H1 (cell line): ENCODE results near the gene METTL21A.

ENCODE experiments used
- CREB1 ChIP-seq: IDR thresholded peaks from 2 replicates; pipeline ENCODE4 v1.6.1; 2012; ENCODE audit warnings: inconsistent platforms
- EZH2 ChIP-seq: fragments of 200-600 bp; sonication (generic); IDR thresholded peaks from 2 replicates; pipeline ENCODE4 v1.7.1; 2012; ENCODE audit warnings: low read depth, mild to moderate bottlenecking, moderate library complexity, low read length, inconsistent platforms; ENCODE audit not compliant: severe bottlenecking
- JUN ChIP-seq: IDR thresholded peaks from 2 replicates; pipeline ENCODE4 v1.6.1; 2011; ENCODE audit warnings: low read depth, mild to moderate bottlenecking, improper control_type of control experiment, low read length
- POLR2A ChIP-seq, 2 experiments: IDR thresholded peaks; 1 replicate in 1 of 2; 2 replicates in 1 of 2; pipeline ENCODE4 v1.6.1; 2011; ENCODE audit warnings: low read depth in 2 of 2, low read length in 2 of 2, mild to moderate bottlenecking in 2 of 2; ENCODE audit errors: control extremely low read depth in 1 of 2
- RBBP5 ChIP-seq: IDR thresholded peaks from 2 replicates; pipeline ENCODE4 v1.7.1; 2012; ENCODE audit warnings: low read depth, mild to moderate bottlenecking, inconsistent platforms, low read length, moderate library complexity, borderline replicate concordance
- TF ChIP-seq, protein P1 (sequence below), 3 experiments: IDR thresholded peaks; 1 replicate in 2 of 3; 2 replicates in 1 of 3; pipeline versions ENCODE4 v1.5.1 to v1.6.1; 2011; ENCODE audit warnings: low read length in 3 of 3, mild to moderate bottlenecking in 3 of 3, inconsistent platforms in 2 of 3, low read depth in 1 of 3, moderate library complexity in 1 of 3; ENCODE audit not compliant: insufficient read depth in 1 of 3; ENCODE audit errors: control extremely low read depth in 1 of 3

DNA sequence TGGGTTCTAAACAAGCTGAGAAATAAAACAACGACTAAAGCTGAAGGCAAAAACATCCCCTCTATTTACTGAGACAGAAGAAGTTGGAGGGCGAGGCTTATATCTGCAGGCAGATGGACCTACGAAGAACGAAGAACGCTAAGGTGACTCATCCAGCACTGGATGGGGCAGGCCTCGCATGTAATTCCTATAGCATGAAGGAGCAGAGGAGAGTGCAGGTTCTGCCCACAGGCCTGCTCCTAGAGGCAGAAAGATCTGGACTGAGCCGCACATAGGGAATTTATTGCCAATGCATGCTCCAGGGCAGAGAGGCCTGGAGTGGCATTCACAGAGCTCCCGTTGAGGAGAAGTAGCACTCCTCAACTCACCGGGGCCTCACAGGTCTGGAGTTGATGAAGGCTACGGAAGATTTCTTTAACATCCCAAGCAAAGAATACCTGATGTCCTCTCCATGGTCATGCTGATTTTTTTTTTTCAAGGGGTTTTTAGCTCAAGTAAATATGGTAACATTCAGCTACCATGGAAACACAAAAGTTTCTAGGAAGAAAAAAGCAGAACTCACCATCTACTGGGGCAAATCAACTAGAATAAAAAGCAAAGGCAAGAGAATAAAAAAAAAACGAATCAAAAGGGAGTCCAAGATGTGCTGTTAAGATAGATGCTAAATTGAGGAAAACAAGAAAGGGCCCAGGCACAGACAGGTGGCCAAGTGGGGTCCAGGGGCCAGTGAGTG, 10.4 kb upstream of the METTL21A start:
- TF ChIP-seq JUN = no peak
- no peak for TF ChIP-seq RBBP5
- TF ChIP-seq POLR2A (IDR thresholded peaks at IDR 0.05; ENCODE audit: control extremely low read depth in 1 of 2, low read depth in 2 of 2, low read length in 2 of 2) = no peak
- TF ChIP-seq CREB1 = no peak
- TF ChIP-seq EZH2 = no peak
- TF ChIP-seq, protein P1, sequence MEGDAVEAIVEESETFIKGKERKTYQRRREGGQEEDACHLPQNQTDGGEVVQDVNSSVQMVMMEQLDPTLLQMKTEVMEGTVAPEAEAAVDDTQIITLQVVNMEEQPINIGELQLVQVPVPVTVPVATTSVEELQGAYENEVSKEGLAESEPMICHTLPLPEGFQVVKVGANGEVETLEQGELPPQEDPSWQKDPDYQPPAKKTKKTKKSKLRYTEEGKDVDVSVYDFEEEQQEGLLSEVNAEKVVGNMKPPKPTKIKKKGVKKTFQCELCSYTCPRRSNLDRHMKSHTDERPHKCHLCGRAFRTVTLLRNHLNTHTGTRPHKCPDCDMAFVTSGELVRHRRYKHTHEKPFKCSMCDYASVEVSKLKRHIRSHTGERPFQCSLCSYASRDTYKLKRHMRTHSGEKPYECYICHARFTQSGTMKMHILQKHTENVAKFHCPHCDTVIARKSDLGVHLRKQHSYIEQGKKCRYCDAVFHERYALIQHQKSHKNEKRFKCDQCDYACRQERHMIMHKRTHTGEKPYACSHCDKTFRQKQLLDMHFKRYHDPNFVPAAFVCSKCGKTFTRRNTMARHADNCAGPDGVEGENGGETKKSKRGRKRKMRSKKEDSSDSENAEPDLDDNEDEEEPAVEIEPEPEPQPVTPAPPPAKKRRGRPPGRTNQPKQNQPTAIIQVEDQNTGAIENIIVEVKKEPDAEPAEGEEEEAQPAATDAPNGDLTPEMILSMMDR (IDR thresholded peaks at IDR 0.05; ENCODE audit: control extremely low read depth in 1 of 3, insufficient read depth in 1 of 3, low read depth in 1 of 3, low read length in 3 of 3) = no peak
